IPS-15b (cell line): Measurements from ENCODE around the gene DYNC1I1.
A peak's percentile ranks its signal among the peaks of the same experiment; 100 is the strongest.

Experiments
- H3K27me3 ChIP-seq: one replicate; pipeline ENCODE4 v1.6.1; 2013; ENCODE audit warnings: low read length; ENCODE audit not compliant: control insufficient read depth, insufficient read depth
- H3K36me3 ChIP-seq: one replicate; pipeline ENCODE4 v1.6.1; 2013; ENCODE audit warnings: low read length; ENCODE audit not compliant: control insufficient read depth, insufficient read depth
- H3K4me1 ChIP-seq: one replicate; pipeline ENCODE4 v1.6.1; 2013; ENCODE audit warnings: mild to moderate bottlenecking, low read length; ENCODE audit not compliant: control insufficient read depth, insufficient read depth
- H3K4me3 ChIP-seq: one replicate; pipeline ENCODE4 v1.5.1; 2013; ENCODE audit warnings: low read depth, low read length
- H3K9ac ChIP-seq: one replicate; pipeline ENCODE4 v1.6.1; 2013; ENCODE audit warnings: low read depth, mild to moderate bottlenecking, low read length
- H3K9me3 ChIP-seq: one replicate; pipeline ENCODE4 v1.6.1; 2013; ENCODE audit warnings: mild to moderate bottlenecking, low read length; ENCODE audit not compliant: control insufficient read depth, insufficient read depth

The DYNC1I1 gene

DNA sequence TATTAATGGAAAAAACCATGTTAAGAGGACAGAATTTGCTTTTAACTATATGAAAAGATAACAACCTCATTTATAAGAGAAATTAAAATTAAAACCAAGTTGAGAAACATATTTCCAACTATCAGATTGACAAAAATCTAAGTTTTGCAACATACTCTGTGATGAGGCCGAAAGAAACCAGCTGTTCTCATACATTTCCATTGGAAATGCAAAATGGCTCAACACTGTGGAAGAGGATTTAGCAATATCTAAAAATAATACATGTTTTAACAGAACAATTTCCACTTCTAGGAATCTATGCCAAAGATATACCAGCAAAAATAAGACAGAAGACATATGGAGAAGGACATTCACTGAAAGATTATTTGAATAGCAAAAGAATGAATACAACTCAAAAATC, 268.8 kb downstream of the DYNC1I1 start:
- Histone ChIP-seq H3K9ac (no peak overlapping the region), H3K36me3 (no peaks in the 10 kb centered on the region), H3K27me3 (no peaks in the 10 kb centered on the region), H3K9me3 (no peaks in the 10 kb centered on the region), H3K4me3 (no peak overlapping the region), H3K4me1 (no peaks in the 10 kb centered on the region)

GRCh38 chr7:96045181-96045580, 272.8 kb downstream of the DYNC1I1 start:
- no peak overlapping the region for H3K4me3 ChIP-seq
- H3K4me1 ChIP-seq = no peaks in the 10 kb centered on the region

GRCh38 chr7:96045919-96046318, 273.6 kb downstream of the DYNC1I1 start:
- H3K36me3 ChIP-seq = no peaks in the 10 kb centered on the region
- H3K9me3 ChIP-seq = no peaks in the 10 kb centered on the region
- H3K27me3 ChIP-seq = no peaks in the 10 kb centered on the region
- H3K9ac ChIP-seq = no peak overlapping the region
- no peaks in the 10 kb centered on the region for H3K4me1 ChIP-seq
- H3K4me3 ChIP-seq = no peak overlapping the region

More at GRCh38 chr7:96045181-96045580, 272.8 kb downstream of the DYNC1I1 start:
- Histone ChIP-seq H3K9me3 (no peaks in the 10 kb centered on the region), H3K9ac (no peak overlapping the region), H3K27me3 (no peaks in the 10 kb centered on the region), H3K36me3 (no peaks in the 10 kb centered on the region)

- no peaks in the 10 kb centered on the region for H3K9me3 ChIP-seq
- H3K36me3 ChIP-seq = no peaks in the 10 kb centered on the region
- no peak overlapping the region for H3K9ac ChIP-seq
- no peaks in the 10 kb centered on the region for H3K4me1 ChIP-seq
- no peaks in the 10 kb centered on the region for H3K27me3 ChIP-seq
- H3K4me3 ChIP-seq = no peak overlapping the region
These were observed 279.9 kb downstream of the DYNC1I1 start for GRCh38 chr7:96052289-96052688.

GRCh38 chr7:96052860-96053470, 280.6 kb downstream of the DYNC1I1 start:
- H3K27me3 ChIP-seq = no peaks in the 10 kb centered on the region
- no peak overlapping the region for H3K9ac ChIP-seq

DNA sequence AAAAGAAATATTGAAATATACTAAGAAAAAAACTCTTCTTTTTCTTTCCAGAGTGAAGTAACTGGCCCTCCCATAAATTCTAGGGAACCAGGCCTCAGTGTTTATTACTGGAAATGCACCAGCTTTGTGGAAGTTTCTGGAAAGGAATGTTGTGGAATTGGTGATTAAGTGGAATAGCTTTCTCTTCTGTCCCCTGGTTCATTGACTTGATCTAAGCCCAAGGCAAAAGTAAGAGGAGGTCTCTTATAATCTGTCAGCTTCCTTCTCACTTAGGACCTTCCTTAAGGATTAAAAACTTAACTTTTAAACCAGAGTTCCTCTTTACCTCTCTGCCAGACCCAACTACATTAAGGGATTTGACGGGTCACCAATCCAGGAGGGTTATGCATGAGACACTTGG, 283.4 kb downstream of the DYNC1I1 start:
- Histone ChIP-seq H3K36me3 (no peaks in the 10 kb centered on the region), H3K27me3 (no peaks in the 10 kb centered on the region), H3K9me3 (no peaks in the 10 kb centered on the region), H3K4me1 (no peaks in the 10 kb centered on the region), H3K9ac (no peak overlapping the region), H3K4me3 (no peak overlapping the region)

More at GRCh38 chr7:96052860-96053470, 280.6 kb downstream of the DYNC1I1 start:
- Histone ChIP-seq H3K9me3 (no peaks in the 10 kb centered on the region), H3K4me3 (no peak overlapping the region), H3K4me1 (no peaks in the 10 kb centered on the region), H3K36me3 (no peaks in the 10 kb centered on the region)

DNA sequence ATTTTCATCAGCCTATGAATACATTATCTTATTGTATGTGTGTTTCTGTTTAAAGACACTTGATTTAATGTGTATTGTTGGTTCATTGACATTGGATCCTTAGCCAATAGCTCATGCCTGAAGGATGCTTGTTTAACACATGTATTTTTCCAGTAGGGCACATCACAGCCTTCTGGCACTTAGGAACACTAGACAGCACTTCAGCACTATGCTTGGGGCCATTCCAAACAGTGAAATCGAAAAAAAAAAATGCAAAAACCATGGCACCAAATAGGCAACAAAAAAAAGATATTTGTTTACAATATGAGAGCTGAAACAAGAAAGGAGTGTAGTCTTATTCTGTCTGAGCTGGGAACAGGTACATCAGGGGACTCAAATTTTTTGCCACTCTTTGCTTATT, 286.7 kb downstream of the DYNC1I1 start:
- H3K9me3 ChIP-seq = no peaks in the 10 kb centered on the region
- H3K27me3 ChIP-seq = no peaks in the 10 kb centered on the region
- H3K4me1 ChIP-seq = peaks cover 13% of the 10 kb centered on the region
- H3K4me3 ChIP-seq = no peak overlapping the region
- no peak overlapping the region for H3K9ac ChIP-seq
- H3K36me3 ChIP-seq = no peaks in the 10 kb centered on the region

DNA sequence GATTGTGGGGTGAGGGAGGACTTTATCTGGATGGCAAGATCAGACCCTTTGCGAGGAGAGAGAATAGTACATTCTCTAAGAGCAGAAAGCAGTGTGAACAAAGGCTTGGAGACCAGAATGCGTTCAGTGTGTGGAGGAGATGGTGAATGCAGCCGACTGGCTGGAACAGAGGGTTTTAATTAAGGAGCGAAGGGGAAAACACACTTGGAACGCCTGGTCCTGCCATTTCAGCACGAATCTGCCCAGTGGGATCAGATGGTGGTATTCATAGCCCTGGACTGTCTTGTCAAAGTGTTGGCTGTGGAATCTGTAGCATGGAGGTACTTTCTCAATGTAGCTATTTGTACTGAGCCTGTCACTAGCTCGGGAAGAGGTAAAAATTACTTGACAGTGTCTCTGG, 288.7 kb downstream of the DYNC1I1 start:
- peaks cover 13% of the 10 kb centered on the region for H3K4me1 ChIP-seq
- H3K4me3 ChIP-seq = no peak overlapping the region
- no peaks in the 10 kb centered on the region for H3K36me3 ChIP-seq
- no peaks in the 10 kb centered on the region for H3K27me3 ChIP-seq
- no peak overlapping the region for H3K9ac ChIP-seq
- no peaks in the 10 kb centered on the region for H3K9me3 ChIP-seq

DNA sequence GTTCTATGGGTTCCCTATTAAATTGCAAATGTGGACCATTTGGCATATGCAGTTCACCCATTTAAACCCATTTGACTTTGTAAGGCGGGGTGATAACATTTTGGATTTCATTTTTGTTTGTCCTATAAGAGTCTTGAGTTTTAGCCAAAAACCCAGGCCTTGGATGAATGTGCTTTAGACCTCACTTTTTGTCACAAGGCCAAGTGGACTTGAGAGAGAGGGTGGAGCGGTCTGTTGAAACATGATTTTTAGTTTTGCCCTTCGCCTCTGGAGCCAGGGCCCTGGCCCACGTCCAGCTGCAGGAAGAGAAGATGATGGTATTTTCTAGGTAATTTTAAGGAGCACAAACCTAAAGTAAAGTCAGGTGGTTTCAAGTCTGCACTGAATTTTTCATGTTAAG, 289.5 kb downstream of the DYNC1I1 start:
- Histone ChIP-seq H3K9me3 (no peaks in the 10 kb centered on the region), H3K4me1 (peaks cover 13% of the 10 kb centered on the region), H3K4me3 (peak overlapping the region; percentile 15), H3K9ac (no peak overlapping the region), H3K36me3 (no peaks in the 10 kb centered on the region), H3K27me3 (no peaks in the 10 kb centered on the region)

GRCh38 chr7:96067321-96067720, 295.0 kb downstream of the DYNC1I1 start:
- Histone ChIP-seq H3K36me3 (no peaks in the 10 kb centered on the region), H3K9me3 (no peaks in the 10 kb centered on the region), H3K4me1 (peaks cover 1% of the 10 kb centered on the region), H3K27me3 (no peaks in the 10 kb centered on the region), H3K9ac (no peak overlapping the region), H3K4me3 (no peak overlapping the region)

- Histone ChIP-seq H3K9ac (no peak overlapping the region), H3K4me1 (no peaks in the 10 kb centered on the region), H3K9me3 (no peaks in the 10 kb centered on the region), H3K27me3 (no peaks in the 10 kb centered on the region), H3K36me3 (no peaks in the 10 kb centered on the region), H3K4me3 (no peak overlapping the region)
These were observed 297.0 kb downstream of the DYNC1I1 start for GRCh38 chr7:96069401-96069800.

- Histone ChIP-seq H3K9me3 (no peaks in the 10 kb centered on the region), H3K27me3 (peaks cover 17% of the 10 kb centered on the region), H3K9ac (no peak overlapping the region), H3K36me3 (no peaks in the 10 kb centered on the region), H3K4me3 (no peak overlapping the region), H3K4me1 (no peaks in the 10 kb centered on the region)
These were observed 302.5 kb downstream of the DYNC1I1 start for GRCh38 chr7:96074871-96075270.
